ENCODE data around the gene GPC5.
A peak's percentile ranks its signal among the peaks of the same experiment; 100 is the strongest.
"Not testable (repeated sequence)": the region's sequence is repeated elsewhere in the genome, so short reads cannot be mapped to it uniquely, and the experiment has no call there.

The GPC5 gene

DNA sequence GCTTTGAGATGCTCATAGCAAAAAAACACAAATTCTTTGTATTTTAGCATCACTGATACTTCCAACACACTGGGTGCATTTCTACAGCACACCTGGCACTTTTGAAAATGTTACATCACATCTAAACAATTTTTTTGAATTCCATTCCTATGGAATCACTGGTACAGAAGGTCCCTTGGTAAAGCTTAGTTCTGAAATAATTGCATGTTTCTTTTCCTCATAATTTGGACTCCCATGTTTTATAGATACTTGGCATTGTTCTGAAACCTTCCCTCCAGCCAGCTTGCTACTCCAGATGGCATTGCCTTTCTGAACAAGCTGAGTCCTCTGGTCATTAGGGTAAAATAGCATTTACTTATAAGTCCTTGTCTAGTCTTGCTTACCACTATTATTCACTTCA is 1346.8 kb downstream of the GPC5 start:
- no peaks in the 10 kb centered on the region for H3K36me3 ChIP-seq (ENCODE audit: control insufficient read depth in 2 of 2, insufficient read depth in 1 of 2, low read length in 2 of 2)
- POLR2A ChIA-PET: no interaction called here
- CTCF ChIA-PET: interaction anchor here (0.5 to 0.6 kb wide), 2 partner anchors 25 to 119 kb away, joined by 3 read pairs; no protein-coding TSS in a partner anchor
- H3K9me3 ChIP-seq (ENCODE audit: control insufficient read depth, insufficient read depth, low read depth, low read length): no peaks in the 10 kb centered on the region
- TF ChIP-seq ZNF776 (tag by site-specific recombination; IDR thresholded peaks at IDR 0.05; ENCODE audit: borderline replicate concordance) (no peak), TCF7L2 (IDR thresholded peaks at IDR 0.05; ENCODE audit: borderline replicate concordance, low read depth, low read length) (no peak)
- TF ChIP-seq, protein P1, sequence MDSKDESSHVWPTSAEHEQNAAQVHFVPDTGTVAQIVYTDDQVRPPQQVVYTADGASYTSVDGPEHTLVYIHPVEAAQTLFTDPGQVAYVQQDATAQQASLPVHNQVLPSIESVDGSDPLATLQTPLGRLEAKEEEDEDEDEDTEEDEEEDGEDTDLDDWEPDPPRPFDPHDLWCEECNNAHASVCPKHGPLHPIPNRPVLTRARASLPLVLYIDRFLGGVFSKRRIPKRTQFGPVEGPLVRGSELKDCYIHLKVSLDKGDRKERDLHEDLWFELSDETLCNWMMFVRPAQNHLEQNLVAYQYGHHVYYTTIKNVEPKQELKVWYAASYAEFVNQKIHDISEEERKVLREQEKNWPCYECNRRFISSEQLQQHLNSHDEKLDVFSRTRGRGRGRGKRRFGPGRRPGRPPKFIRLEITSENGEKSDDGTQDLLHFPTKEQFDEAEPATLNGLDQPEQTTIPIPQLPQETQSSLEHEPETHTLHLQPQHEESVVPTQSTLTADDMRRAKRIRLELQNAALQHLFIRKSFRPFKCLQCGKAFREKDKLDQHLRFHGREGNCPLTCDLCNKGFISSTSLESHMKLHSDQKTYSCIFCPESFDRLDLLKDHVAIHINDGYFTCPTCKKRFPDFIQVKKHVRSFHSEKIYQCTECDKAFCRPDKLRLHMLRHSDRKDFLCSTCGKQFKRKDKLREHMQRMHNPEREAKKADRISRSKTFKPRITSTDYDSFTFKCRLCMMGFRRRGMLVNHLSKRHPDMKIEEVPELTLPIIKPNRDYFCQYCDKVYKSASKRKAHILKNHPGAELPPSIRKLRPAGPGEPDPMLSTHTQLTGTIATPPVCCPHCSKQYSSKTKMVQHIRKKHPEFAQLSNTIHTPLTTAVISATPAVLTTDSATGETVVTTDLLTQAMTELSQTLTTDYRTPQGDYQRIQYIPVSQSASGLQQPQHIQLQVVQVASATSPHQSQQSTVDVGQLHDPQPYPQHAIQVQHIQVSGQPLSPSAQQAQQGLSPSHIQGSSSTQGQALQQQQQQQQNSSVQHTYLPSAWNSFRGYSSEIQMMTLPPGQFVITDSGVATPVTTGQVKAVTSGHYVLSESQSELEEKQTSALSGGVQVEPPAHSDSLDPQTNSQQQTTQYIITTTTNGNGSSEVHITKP (tag by site-specific recombination; IDR thresholded peaks at IDR 0.05): no peak
- no peak overlapping the region for H3K27ac ChIP-seq (ENCODE audit: extremely low read depth, low read depth, low read length)
- no peak overlapping the region for H3K4me3 ChIP-seq (ENCODE audit: low read depth, low read length)
- H3K4me1 ChIP-seq (ENCODE audit: control insufficient read depth, insufficient read depth, low read length): no peaks in the 10 kb centered on the region

DNA sequence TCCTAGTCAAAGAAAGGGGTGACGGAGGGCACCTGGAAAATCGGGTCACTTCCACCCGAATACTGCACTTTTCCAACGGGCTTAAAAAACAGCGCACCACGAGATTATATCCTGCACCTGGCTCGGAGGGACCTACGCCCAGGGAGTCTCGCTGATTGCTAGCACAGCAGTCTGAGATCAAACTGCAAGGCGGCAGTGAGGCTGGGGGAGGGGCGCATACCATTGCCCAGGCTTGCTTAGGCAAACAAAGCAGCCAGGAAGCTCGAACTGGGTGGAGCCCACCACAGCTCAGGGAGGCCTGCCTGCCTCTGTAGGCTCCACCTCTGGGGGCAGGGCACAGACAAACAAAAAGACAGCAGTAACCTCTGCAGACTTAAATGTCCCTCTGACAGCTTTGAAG is 1354.3 kb downstream of the GPC5 start:
- POLR2A ChIA-PET; H3K4me1 ChIP-seq (ENCODE audit: control insufficient read depth, insufficient read depth, low read length); H3K4me3 ChIP-seq (ENCODE audit: low read depth, low read length); H3K9me3 ChIP-seq (ENCODE audit: control insufficient read depth, insufficient read depth, low read depth, low read length); CTCF ChIA-PET; H3K27ac ChIP-seq (ENCODE audit: extremely low read depth, low read depth, low read length); H3K36me3 ChIP-seq (ENCODE audit: control insufficient read depth in 2 of 2, insufficient read depth in 1 of 2, low read length in 2 of 2): not testable (repeated sequence)
- TF ChIP-seq ZNF341 (tag by site-specific recombination; IDR thresholded peaks at IDR 0.05; ENCODE audit: low read depth): peak; percentile 51

DNA sequence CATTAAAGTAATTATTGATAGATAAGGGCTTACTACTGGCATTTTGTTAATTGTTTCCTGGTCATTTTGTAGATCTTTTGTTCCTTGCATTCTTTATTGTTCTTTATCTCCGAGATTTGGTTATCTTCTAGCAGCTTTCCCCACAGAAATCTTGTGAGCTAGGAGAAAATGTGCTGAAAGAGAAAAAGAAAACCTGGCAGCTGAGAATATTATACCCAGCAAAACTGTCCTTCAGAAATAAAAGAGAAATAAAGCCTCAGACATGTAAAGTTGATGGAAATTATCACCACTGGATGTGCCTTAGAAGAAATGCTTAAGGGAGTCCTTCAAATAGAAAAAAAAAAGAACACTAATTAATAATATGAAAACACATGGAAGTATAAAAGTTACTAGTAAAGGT is 1363.3 kb downstream of the GPC5 start:
- POLR2A ChIA-PET: no interaction called here
- TF ChIP-seq SETDB1 (IDR thresholded peaks at IDR 0.05; ENCODE audit: insufficient read length, low read length): peak; percentile 95
- TF ChIP-seq TRIM28 (IDR thresholded peaks at IDR 0.05; ENCODE audit: borderline replicate concordance, low read length): peak; percentile 96
- TF ChIP-seq, protein P2, sequence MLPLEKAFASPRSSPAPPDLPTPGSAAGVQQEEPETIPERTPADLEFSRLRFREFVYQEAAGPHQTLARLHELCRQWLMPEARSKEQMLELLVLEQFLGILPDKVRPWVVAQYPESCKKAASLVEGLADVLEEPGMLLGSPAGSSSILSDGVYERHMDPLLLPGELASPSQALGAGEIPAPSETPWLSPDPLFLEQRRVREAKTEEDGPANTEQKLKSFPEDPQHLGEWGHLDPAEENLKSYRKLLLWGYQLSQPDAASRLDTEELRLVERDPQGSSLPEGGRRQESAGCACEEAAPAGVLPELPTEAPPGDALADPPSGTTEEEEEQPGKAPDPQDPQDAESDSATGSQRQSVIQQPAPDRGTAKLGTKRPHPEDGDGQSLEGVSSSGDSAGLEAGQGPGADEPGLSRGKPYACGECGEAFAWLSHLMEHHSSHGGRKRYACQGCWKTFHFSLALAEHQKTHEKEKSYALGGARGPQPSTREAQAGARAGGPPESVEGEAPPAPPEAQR (tag by site-specific recombination; IDR thresholded peaks at IDR 0.05): no peak
- H3K4me3 ChIP-seq (ENCODE audit: low read depth, low read length): no peak overlapping the region
- CTCF ChIA-PET: no interaction called here
- no peaks in the 10 kb centered on the region for H3K9me3 ChIP-seq (ENCODE audit: control insufficient read depth, insufficient read depth, low read depth, low read length)
- H3K27ac ChIP-seq (ENCODE audit: extremely low read depth, low read depth, low read length): no peak overlapping the region
- H3K36me3 ChIP-seq (ENCODE audit: control insufficient read depth in 2 of 2, insufficient read depth in 1 of 2, low read length in 2 of 2): no peaks in the 10 kb centered on the region
- no peaks in the 10 kb centered on the region for H3K4me1 ChIP-seq (ENCODE audit: control insufficient read depth, insufficient read depth, low read length)

DNA sequence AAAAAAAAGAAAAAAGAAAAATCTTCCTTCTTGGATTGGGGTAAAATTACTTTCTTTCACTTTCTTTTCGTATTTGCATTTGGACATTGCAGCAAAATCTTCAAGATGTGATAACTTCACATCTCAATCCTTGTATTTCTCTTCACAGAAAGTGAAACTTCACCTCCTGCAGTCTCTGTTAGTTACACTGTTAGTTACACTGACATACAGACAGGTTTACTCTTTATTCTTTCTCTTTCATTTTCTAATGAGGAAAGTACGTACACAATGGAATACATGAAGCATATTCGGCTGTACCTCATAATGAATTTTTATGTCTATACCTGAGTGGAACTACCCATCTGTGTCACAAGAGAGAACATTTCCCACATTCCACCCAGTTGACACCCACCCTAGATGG is 1369.0 kb downstream of the GPC5 start:
- Histone ChIP-seq H3K36me3 (ENCODE audit: control insufficient read depth in 2 of 2, insufficient read depth in 1 of 2, low read length in 2 of 2) (no peaks in the 10 kb centered on the region), H3K4me3 (ENCODE audit: low read depth, low read length) (no peak overlapping the region), H3K9me3 (ENCODE audit: control insufficient read depth, insufficient read depth, low read depth, low read length) (no peaks in the 10 kb centered on the region), H3K4me1 (ENCODE audit: control insufficient read depth, insufficient read depth, low read length) (no peaks in the 10 kb centered on the region), H3K27ac (ENCODE audit: extremely low read depth, low read depth, low read length) (no peak overlapping the region)
- no peak for TF ChIP-seq ZNF777 (tag by site-specific recombination; IDR thresholded peaks at IDR 0.05; ENCODE audit: borderline replicate concordance)
- TF ChIP-seq, protein P3, sequence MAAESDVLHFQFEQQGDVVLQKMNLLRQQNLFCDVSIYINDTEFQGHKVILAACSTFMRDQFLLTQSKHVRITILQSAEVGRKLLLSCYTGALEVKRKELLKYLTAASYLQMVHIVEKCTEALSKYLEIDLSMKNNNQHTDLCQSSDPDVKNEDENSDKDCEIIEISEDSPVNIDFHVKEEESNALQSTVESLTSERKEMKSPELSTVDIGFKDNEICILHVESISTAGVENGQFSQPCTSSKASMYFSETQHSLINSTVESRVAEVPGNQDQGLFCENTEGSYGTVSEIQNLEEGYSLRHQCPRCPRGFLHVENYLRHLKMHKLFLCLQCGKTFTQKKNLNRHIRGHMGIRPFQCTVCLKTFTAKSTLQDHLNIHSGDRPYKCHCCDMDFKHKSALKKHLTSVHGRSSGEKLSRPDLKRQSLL (tag by site-specific recombination; IDR thresholded peaks at IDR 0.05): no peak
- no peak for TF ChIP-seq ZNF473 (tag by site-specific recombination; IDR thresholded peaks at IDR 0.05)
- TF ChIP-seq ZNF623 (tag by site-specific recombination; IDR thresholded peaks at IDR 0.05): no peak
- no peak for TF ChIP-seq ZNF510 (tag by site-specific recombination; IDR thresholded peaks at IDR 0.05; ENCODE audit: insufficient replicate concordance)
- no peak for TF ChIP-seq ZNF169 (tag by site-specific recombination; IDR thresholded peaks at IDR 0.05)
- TF ChIP-seq ZNF501 (tag by site-specific recombination; IDR thresholded peaks at IDR 0.05): no peak
- no peak for TF ChIP-seq ZNF548 (tag by site-specific recombination; IDR thresholded peaks at IDR 0.05)
- TF ChIP-seq ZNF184 (tag by site-specific recombination; IDR thresholded peaks at IDR 0.05): no peak
- no peak for TF ChIP-seq TCF7L2 (IDR thresholded peaks at IDR 0.05; ENCODE audit: borderline replicate concordance, low read depth, low read length)
- no peak for TF ChIP-seq ZNF701 (tag by site-specific recombination; IDR thresholded peaks at IDR 0.05)
- no peak for TF ChIP-seq KLF10 (tag by site-specific recombination; IDR thresholded peaks at IDR 0.05)
- TF ChIP-seq, protein P4, sequence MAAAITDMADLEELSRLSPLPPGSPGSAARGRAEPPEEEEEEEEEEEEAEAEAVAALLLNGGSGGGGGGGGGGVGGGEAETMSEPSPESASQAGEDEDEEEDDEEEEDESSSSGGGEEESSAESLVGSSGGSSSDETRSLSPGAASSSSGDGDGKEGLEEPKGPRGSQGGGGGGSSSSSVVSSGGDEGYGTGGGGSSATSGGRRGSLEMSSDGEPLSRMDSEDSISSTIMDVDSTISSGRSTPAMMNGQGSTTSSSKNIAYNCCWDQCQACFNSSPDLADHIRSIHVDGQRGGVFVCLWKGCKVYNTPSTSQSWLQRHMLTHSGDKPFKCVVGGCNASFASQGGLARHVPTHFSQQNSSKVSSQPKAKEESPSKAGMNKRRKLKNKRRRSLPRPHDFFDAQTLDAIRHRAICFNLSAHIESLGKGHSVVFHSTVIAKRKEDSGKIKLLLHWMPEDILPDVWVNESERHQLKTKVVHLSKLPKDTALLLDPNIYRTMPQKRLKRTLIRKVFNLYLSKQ (tag by site-specific recombination; IDR thresholded peaks at IDR 0.05; ENCODE audit: borderline replicate concordance): no peak
- CTCF ChIA-PET: no interaction called here
- POLR2A ChIA-PET: no interaction called here

Measured in HEK293 (cell line).